Peyer's patch (tissue), 4 donors: Measurements from ENCODE around the gene RGL1. TPM values are rescaled to one million over a fixed set of nuclear protein-coding genes. Genes with fewer than 3 reads are reported as not detected.

Experiments
- DNase-seq, 3 donors: peaks; one replicate each; pipeline ENCODE4 v3.0.0-alpha.2; 2017 to 2019
- H3K27ac ChIP-seq, 4 donors: fragments of 200-600 bp; sonication (generic); one replicate each; pipeline ENCODE4 v1.5.1; 2016 to 2019
- H3K27me3 ChIP-seq, 2 donors: fragments of 200-600 bp; sonication (generic); one replicate each; pipeline ENCODE4 v1.5.1; 2019
- H3K36me3 ChIP-seq, 3 donors: fragments of 200-600 bp; sonication (generic); one replicate each; pipeline ENCODE4 v1.5.1; 2016 to 2019
- H3K4me1 ChIP-seq, 4 donors: fragments of 200-600 bp; sonication (generic); one replicate each; pipeline ENCODE4 v1.5.1; 2016 to 2019
- H3K4me3 ChIP-seq, 4 donors: fragments of 200-600 bp; sonication (generic); 1 replicate in 3 of 4; 2 replicates in 1 of 4; pipeline ENCODE4 v1.5.1; 2016 to 2019; ENCODE audit warnings: mild to moderate bottlenecking in 1 of 4
- H3K9me3 ChIP-seq, 4 donors: fragments of 200-600 bp; sonication (generic); one replicate each; pipeline ENCODE4 v1.5.1; 2016 to 2019; ENCODE audit warnings: mild to moderate bottlenecking in 1 of 4
- CTCF ChIP-seq, 6 experiments: fragments of 450-650 bp in 4 of 6; fragments of 200-600 bp in 2 of 6; sonication (generic) in 1 of 6; IDR thresholded peaks; one replicate each; pipeline ENCODE4 v1.5.1; 2017 to 2019; ENCODE audit warnings: antibody characterized with exemption in 6 of 6, mild to moderate bottlenecking in 3 of 6, moderate library complexity in 1 of 6
- POLR2A ChIP-seq, 2 donors: fragments of 450-650 bp; IDR thresholded peaks; one replicate each; pipeline ENCODE4 v1.5.1; 2017; ENCODE audit warnings: antibody characterized with exemption in 2 of 2, mild to moderate bottlenecking in 2 of 2, moderate library complexity in 2 of 2
- total RNA-seq, 4 donors: library from RNA; depleted of rRNA; stranded (reverse); fragments of >200 nt; gene quantifications; one replicate each; pipeline ENCODE4 v1.1.0, GENCODE V29; 2016

RGL1 gene
- total RNA-seq, 4 donors from 2014 or later = 8.9 to 32.2 (median 13.2) TPM

- no peak for TF ChIP-seq POLR2A (IDR thresholded peaks at IDR 0.05)
- TF ChIP-seq CTCF (IDR thresholded peaks at IDR 0.05) = no peak
- Histone ChIP-seq H3K9me3 (no peaks in the 10 kb centered on the region), H3K27ac (peak overlapping the region; percentile 44 to 73 (median 54)), H3K4me3 (no peak overlapping the region), H3K36me3 (no peaks in the 10 kb centered on the region), H3K27me3 (no peaks in the 10 kb centered on the region), H3K4me1 (peaks cover 0 to 7% (median 1%) of the 10 kb centered on the region in 4 donors)
- no peak for DNase-seq
Measured at GRCh38 chr1:183957216-183957830, 152.4 kb downstream of the RGL1 start.

- no peak for TF ChIP-seq POLR2A (IDR thresholded peaks at IDR 0.05)
- no peak for TF ChIP-seq CTCF (IDR thresholded peaks at IDR 0.05)
- Histone ChIP-seq H3K27me3 (no peaks in the 10 kb centered on the region), H3K4me3 (no peak overlapping the region), H3K9me3 (no peaks in the 10 kb centered on the region), H3K4me1 (peaks cover 0 to 7% (median 1%) of the 10 kb centered on the region in 4 donors), H3K36me3 (no peaks in the 10 kb centered on the region), H3K27ac (no peak overlapping the region)
- DNase-seq = no peak
Measured at GRCh38 chr1:183958958-183959357, 154.0 kb downstream of the RGL1 start.

GRCh38 chr1:183961132-183961531, 156.2 kb downstream of the RGL1 start:
- Histone ChIP-seq H3K4me1 (peaks cover 0 to 3% (median 1%) of the 10 kb centered on the region in 4 donors), H3K27me3 (no peaks in the 10 kb centered on the region), H3K27ac (no peak overlapping the region), H3K36me3 (no peaks in the 10 kb centered on the region), H3K9me3 (no peaks in the 10 kb centered on the region), H3K4me3 (no peak overlapping the region)
- no peak for DNase-seq
- TF ChIP-seq CTCF (IDR thresholded peaks at IDR 0.05) = no peak
- no peak for TF ChIP-seq POLR2A (IDR thresholded peaks at IDR 0.05)

GRCh38 chr1:183962903-183963302, 158.0 kb downstream of the RGL1 start:
- Histone ChIP-seq H3K9me3 (no peaks in the 10 kb centered on the region), H3K4me3 (no peak overlapping the region), H3K4me1 (no peaks in the 10 kb centered on the region), H3K27ac (no peak overlapping the region), H3K27me3 (no peaks in the 10 kb centered on the region), H3K36me3 (no peaks in the 10 kb centered on the region)
- no peak for TF ChIP-seq CTCF (IDR thresholded peaks at IDR 0.05)
- TF ChIP-seq POLR2A (IDR thresholded peaks at IDR 0.05) = no peak
- no peak for DNase-seq

- no peaks in the 10 kb centered on the region for H3K36me3 ChIP-seq
- H3K4me3 ChIP-seq = no peak overlapping the region
- H3K27me3 ChIP-seq = no peaks in the 10 kb centered on the region
- no peak for DNase-seq
- no peaks in the 10 kb centered on the region for H3K4me1 ChIP-seq
- no peaks in the 10 kb centered on the region for H3K9me3 ChIP-seq
- TF ChIP-seq POLR2A (IDR thresholded peaks at IDR 0.05) (no peak), CTCF (IDR thresholded peaks at IDR 0.05) (no peak)
- H3K27ac ChIP-seq = no peak overlapping the region
Measured at GRCh38 chr1:183965726-183966125, 160.8 kb downstream of the RGL1 start.

GRCh38 chr1:183966487-183966886, 161.6 kb downstream of the RGL1 start:
- no peak overlapping the region for H3K27ac ChIP-seq
- TF ChIP-seq POLR2A (IDR thresholded peaks at IDR 0.05) (no peak), CTCF (IDR thresholded peaks at IDR 0.05) (no peak)
- H3K27me3 ChIP-seq = no peaks in the 10 kb centered on the region
- DNase-seq = no peak
- no peaks in the 10 kb centered on the region for H3K9me3 ChIP-seq
- no peaks in the 10 kb centered on the region for H3K36me3 ChIP-seq
- H3K4me3 ChIP-seq = no peak overlapping the region
- no peaks in the 10 kb centered on the region for H3K4me1 ChIP-seq
